ENCODE measurements around the gene TAF3.
A peak's percentile ranks its signal among the peaks of the same experiment; 100 is the strongest.

Gene TAF3

DNA sequence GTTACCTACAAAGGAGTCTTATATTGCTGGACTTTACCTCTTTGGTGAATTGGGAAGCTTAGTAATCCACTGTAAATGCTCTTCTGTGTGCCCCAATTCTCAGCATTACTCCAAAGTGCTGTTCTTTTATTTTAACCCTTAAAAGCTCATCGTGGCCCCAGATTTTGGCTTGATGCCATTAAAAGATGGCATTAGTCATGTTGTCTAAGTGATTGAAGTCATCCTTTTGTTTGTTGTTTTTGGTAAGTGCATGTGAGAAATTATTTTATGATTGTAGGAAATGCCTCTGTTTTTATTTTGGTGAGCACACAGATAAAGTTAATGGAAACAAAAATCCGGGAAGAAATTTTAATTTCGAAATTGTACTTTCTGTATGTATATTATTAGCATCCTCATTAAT lies 153.6 kb downstream of the TAF3 start (continued):
- TF ChIP-seq EGR2 (tag by site-specific recombination; IDR thresholded peaks at IDR 0.05; ENCODE audit: low read depth) (no peak), FEZF1 (tag by site-specific recombination; IDR thresholded peaks at IDR 0.05) (peak; percentile 91), ZFP37 (tag by site-specific recombination; IDR thresholded peaks at IDR 0.05) (no peak), ZNF843 (tag by site-specific recombination; IDR thresholded peaks at IDR 0.05) (peak; percentile 55; the same call in 1 of the 2 replicates), ZBTB8A (tag by site-specific recombination; IDR thresholded peaks at IDR 0.05) (no peak), OSR2 (tag by site-specific recombination; IDR thresholded peaks at IDR 0.05) (peak; percentile 62; the same call in 1 of the 2 replicates), TCF7L2 (IDR thresholded peaks at IDR 0.05; ENCODE audit: borderline replicate concordance, low read depth, low read length) (peak; percentile 57), ZNF544 (tag by site-specific recombination; IDR thresholded peaks at IDR 0.05) (no peak), BCL11A (tag by site-specific recombination; IDR thresholded peaks at IDR 0.05; ENCODE audit: low read depth) (peak; percentile 53; the same call in 1 of the 2 replicates), KLF16 (tag by site-specific recombination; IDR thresholded peaks at IDR 0.05) (no peak), ZNF366 (tag by site-specific recombination; conservative IDR thresholded peaks at IDR 0.05) (peak; percentile 75), ZSCAN16 (tag by site-specific recombination; IDR thresholded peaks at IDR 0.05) (no peak), KLF8 (tag by site-specific recombination; IDR thresholded peaks at IDR 0.05) (peak; percentile 52), ZNF529 (tag by site-specific recombination; IDR thresholded peaks at IDR 0.05; ENCODE audit: insufficient replicate concordance) (peak; percentile 62), ZNF660 (tag by site-specific recombination; IDR thresholded peaks at IDR 0.05) (peak; percentile 63; the same call in 1 of the 2 replicates), ZNF623 (tag by site-specific recombination; IDR thresholded peaks at IDR 0.05) (no peak), ZBTB1 (tag by site-specific recombination; IDR thresholded peaks at IDR 0.05) (no peak), ZNF555 (tag by site-specific recombination; conservative IDR thresholded peaks at IDR 0.05) (no peak), ZEB2 (tag by site-specific recombination; IDR thresholded peaks at IDR 0.05) (peak; percentile 64; the same call in 1 of the 2 replicates), GFI1B (tag by site-specific recombination; IDR thresholded peaks at IDR 0.05) (0 out of 2 replicates have a peak, but pooled peaks have one; percentile 28), GLI2 (tag by site-specific recombination; IDR thresholded peaks at IDR 0.05; ENCODE audit: borderline replicate concordance, low read depth) (peak; percentile 35; the same call in 1 of the 2 replicates)
- TF ChIP-seq, protein P1, sequence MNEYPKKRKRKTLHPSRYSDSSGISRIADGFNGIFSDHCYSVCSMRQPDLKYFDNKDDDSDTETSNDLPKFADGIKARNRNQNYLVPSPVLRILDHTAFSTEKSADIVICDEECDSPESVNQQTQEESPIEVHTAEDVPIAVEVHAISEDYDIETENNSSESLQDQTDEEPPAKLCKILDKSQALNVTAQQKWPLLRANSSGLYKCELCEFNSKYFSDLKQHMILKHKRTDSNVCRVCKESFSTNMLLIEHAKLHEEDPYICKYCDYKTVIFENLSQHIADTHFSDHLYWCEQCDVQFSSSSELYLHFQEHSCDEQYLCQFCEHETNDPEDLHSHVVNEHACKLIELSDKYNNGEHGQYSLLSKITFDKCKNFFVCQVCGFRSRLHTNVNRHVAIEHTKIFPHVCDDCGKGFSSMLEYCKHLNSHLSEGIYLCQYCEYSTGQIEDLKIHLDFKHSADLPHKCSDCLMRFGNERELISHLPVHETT (tag by site-specific recombination; IDR thresholded peaks at IDR 0.05) = peak; percentile 45; the same call in 1 of the 2 replicates
- TF ChIP-seq, protein P2, sequence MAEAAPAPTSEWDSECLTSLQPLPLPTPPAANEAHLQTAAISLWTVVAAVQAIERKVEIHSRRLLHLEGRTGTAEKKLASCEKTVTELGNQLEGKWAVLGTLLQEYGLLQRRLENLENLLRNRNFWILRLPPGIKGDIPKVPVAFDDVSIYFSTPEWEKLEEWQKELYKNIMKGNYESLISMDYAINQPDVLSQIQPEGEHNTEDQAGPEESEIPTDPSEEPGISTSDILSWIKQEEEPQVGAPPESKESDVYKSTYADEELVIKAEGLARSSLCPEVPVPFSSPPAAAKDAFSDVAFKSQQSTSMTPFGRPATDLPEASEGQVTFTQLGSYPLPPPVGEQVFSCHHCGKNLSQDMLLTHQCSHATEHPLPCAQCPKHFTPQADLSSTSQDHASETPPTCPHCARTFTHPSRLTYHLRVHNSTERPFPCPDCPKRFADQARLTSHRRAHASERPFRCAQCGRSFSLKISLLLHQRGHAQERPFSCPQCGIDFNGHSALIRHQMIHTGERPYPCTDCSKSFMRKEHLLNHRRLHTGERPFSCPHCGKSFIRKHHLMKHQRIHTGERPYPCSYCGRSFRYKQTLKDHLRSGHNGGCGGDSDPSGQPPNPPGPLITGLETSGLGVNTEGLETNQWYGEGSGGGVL (tag by site-specific recombination; IDR thresholded peaks at IDR 0.05) = peak; percentile 52
- TF ChIP-seq, protein P3, sequence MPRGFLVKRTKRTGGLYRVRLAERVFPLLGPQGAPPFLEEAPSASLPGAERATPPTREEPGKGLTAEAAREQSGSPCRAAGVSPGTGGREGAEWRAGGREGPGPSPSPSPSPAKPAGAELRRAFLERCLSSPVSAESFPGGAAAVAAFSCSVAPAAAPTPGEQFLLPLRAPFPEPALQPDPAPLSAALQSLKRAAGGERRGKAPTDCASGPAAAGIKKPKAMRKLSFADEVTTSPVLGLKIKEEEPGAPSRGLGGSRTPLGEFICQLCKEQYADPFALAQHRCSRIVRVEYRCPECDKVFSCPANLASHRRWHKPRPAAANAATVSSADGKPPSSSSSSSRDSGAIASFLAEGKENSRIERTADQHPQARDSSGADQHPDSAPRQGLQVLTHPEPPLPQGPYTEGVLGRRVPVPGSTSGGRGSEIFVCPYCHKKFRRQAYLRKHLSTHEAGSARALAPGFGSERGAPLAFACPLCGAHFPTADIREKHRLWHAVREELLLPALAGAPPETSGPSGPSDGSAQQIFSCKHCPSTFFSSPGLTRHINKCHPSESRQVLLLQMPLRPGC (tag by site-specific recombination; IDR thresholded peaks at IDR 0.05) = peak; percentile 67; the same call in 1 of the 2 replicates
- TF ChIP-seq, protein P4, sequence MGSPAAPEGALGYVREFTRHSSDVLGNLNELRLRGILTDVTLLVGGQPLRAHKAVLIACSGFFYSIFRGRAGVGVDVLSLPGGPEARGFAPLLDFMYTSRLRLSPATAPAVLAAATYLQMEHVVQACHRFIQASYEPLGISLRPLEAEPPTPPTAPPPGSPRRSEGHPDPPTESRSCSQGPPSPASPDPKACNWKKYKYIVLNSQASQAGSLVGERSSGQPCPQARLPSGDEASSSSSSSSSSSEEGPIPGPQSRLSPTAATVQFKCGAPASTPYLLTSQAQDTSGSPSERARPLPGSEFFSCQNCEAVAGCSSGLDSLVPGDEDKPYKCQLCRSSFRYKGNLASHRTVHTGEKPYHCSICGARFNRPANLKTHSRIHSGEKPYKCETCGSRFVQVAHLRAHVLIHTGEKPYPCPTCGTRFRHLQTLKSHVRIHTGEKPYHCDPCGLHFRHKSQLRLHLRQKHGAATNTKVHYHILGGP (tag by site-specific recombination; IDR thresholded peaks at IDR 0.05) = peak; percentile 71
- TF ChIP-seq, protein P5, sequence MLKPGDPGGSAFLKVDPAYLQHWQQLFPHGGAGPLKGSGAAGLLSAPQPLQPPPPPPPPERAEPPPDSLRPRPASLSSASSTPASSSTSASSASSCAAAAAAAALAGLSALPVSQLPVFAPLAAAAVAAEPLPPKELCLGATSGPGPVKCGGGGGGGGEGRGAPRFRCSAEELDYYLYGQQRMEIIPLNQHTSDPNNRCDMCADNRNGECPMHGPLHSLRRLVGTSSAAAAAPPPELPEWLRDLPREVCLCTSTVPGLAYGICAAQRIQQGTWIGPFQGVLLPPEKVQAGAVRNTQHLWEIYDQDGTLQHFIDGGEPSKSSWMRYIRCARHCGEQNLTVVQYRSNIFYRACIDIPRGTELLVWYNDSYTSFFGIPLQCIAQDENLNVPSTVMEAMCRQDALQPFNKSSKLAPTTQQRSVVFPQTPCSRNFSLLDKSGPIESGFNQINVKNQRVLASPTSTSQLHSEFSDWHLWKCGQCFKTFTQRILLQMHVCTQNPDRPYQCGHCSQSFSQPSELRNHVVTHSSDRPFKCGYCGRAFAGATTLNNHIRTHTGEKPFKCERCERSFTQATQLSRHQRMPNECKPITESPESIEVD (tag by site-specific recombination; IDR thresholded peaks at IDR 0.05) = peak; percentile 66
- TF ChIP-seq, protein P6, sequence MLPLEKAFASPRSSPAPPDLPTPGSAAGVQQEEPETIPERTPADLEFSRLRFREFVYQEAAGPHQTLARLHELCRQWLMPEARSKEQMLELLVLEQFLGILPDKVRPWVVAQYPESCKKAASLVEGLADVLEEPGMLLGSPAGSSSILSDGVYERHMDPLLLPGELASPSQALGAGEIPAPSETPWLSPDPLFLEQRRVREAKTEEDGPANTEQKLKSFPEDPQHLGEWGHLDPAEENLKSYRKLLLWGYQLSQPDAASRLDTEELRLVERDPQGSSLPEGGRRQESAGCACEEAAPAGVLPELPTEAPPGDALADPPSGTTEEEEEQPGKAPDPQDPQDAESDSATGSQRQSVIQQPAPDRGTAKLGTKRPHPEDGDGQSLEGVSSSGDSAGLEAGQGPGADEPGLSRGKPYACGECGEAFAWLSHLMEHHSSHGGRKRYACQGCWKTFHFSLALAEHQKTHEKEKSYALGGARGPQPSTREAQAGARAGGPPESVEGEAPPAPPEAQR (tag by site-specific recombination; IDR thresholded peaks at IDR 0.05) = no peak

Measured in HEK293 (cell line).